SK-N-SH (cell line): Measurements from ENCODE around the gene GNA14. TPM values are rescaled to one million over a fixed set of nuclear protein-coding genes. Genes with fewer than 3 reads are reported as not detected.

Experiments
- CTCF ChIA-PET: fragments of 300-600, 350-600 bp; formaldehyde crosslinking; extraction: SDS; loops from one replicate; lab custom pipeline; 2021; lab: Yijun Ruan, JAX
- POLR2A ChIA-PET: fragments of 350-600 bp; sonication (Branson Sonifier 250); formaldehyde crosslinking; extraction: SDS; loops from one replicate; lab custom pipeline; 2020; ENCODE audit warnings: antibody characterized with exemption, inconsistent platforms; lab: Yijun Ruan, JAX
- DNase-seq: peaks from one replicate; pipeline ENCODE4 v3.0.0; 2012
- H2AFZ ChIP-seq: fragments of 200-600 bp; sonication (generic); 2 replicates; pipeline ENCODE4 v1.8.1; 2016; ENCODE audit warnings: antibody characterized with exemption, mild to moderate bottlenecking, low read depth
- H3F3A ChIP-seq: fragments of 200-600 bp; sonication (generic); replicated peaks from 2 replicates; pipeline ENCODE3; 2016; ENCODE audit warnings: antibody characterized with exemption, mild to moderate bottlenecking; ENCODE audit not compliant: insufficient read depth
- H3K27ac ChIP-seq, 2 experiments: fragments of 200-500 bp in 1 of 2; fragments of 200-600 bp in 1 of 2; sonication (Bioruptor generic) in 1 of 2; sonication (generic), shearing (Covaris generic) in 1 of 2; 2 replicates each; pipeline versions ENCODE4 v1.5.1 to v1.6.1; 2014 to 2016; ENCODE audit warnings: low read depth in 2 of 2, inconsistent platforms in 1 of 2, low read length in 1 of 2, mild to moderate bottlenecking in 1 of 2, mixed read lengths in 1 of 2
- H3K27me3 ChIP-seq: fragments of 200-600 bp; sonication (generic), shearing (Covaris generic); 2 replicates; pipeline ENCODE4 v1.6.1; 2016; ENCODE audit warnings: mixed run types; ENCODE audit not compliant: insufficient read depth
- H3K36me3 ChIP-seq, 2 experiments: fragments of 200-500 bp in 1 of 2; fragments of 200-600 bp in 1 of 2; sonication (Bioruptor generic) in 1 of 2; sonication (generic) in 1 of 2; replicated peaks in 1 of 2; 2 replicates each; pipeline versions ENCODE3 to v1.5.1; 2014 to 2016; ENCODE audit warnings: low read length in 1 of 2, mild to moderate bottlenecking in 1 of 2; ENCODE audit not compliant: insufficient read depth in 2 of 2, control insufficient read depth in 1 of 2
- H3K4me1 ChIP-seq, 2 experiments: fragments of 200-500 bp in 1 of 2; fragments of 200-600 bp in 1 of 2; sonication (Bioruptor generic) in 1 of 2; sonication (generic), shearing (Covaris generic) in 1 of 2; 2 replicates each; pipeline versions ENCODE4 v1.5.1 to v1.6.1; 2014 to 2016; ENCODE audit warnings: low read depth in 1 of 2, low read length in 1 of 2, mixed run types in 1 of 2; ENCODE audit not compliant: insufficient read depth in 2 of 2, control insufficient read depth in 1 of 2
- H3K4me2 ChIP-seq: fragments of 200-600 bp; sonication (generic), shearing (Covaris generic); 2 replicates; pipeline ENCODE4 v1.6.1; 2017; ENCODE audit warnings: mixed run types
- H3K4me3 ChIP-seq, 2 experiments: fragments of 200-500 bp in 1 of 2; fragments of 200-600 bp in 1 of 2; sonication (Bioruptor generic) in 1 of 2; sonication (generic), shearing (Covaris generic) in 1 of 2; 2 replicates each; pipeline versions ENCODE4 v1.5.1 to v1.8.1; 2014 to 2016; ENCODE audit warnings: low read depth in 2 of 2, inconsistent platforms in 1 of 2, low read length in 1 of 2, mild to moderate bottlenecking in 1 of 2, mixed read lengths in 1 of 2, moderate library complexity in 1 of 2
- H3K79me2 ChIP-seq: fragments of 200-600 bp; sonication (generic); 2 replicates; pipeline ENCODE4 v1.8.1; 2017; ENCODE audit warnings: mild to moderate bottlenecking; ENCODE audit not compliant: insufficient read depth
- H3K9ac ChIP-seq: fragments of 200-600 bp; sonication (generic); 2 replicates; pipeline ENCODE4 v1.6.1; 2017; ENCODE audit warnings: mixed run types
- H3K9me2 ChIP-seq: fragments of 200-600 bp; sonication (generic); 2 replicates; pipeline ENCODE4 v1.6.1; 2017; ENCODE audit warnings: mixed run types
- H3K9me3 ChIP-seq: fragments of 200-600 bp; sonication (generic); 2 replicates; pipeline ENCODE4 v1.6.1; 2017; ENCODE audit warnings: mixed run types, mild to moderate bottlenecking, moderate library complexity
- H4K20me1 ChIP-seq: fragments of 200-600 bp; sonication (generic); 2 replicates; pipeline ENCODE4 v1.6.1; 2017; ENCODE audit warnings: mild to moderate bottlenecking, mixed run types; ENCODE audit not compliant: insufficient read depth
- CHD2 ChIP-seq: fragments of 150-350 bp; IDR thresholded peaks from 2 replicates; pipeline ENCODE4 v1.6.1; 2018; ENCODE audit warnings: low read length; ENCODE audit not compliant: partially characterized antibody
- EP300 ChIP-seq, 2 experiments: IDR thresholded peaks; 2 replicates each; pipeline versions ENCODE4 v1.4.0 to v1.6.1; 2012; ENCODE audit warnings: borderline replicate concordance in 1 of 2, low read depth in 1 of 2, low read length in 1 of 2
- FOSL2 ChIP-seq: IDR thresholded peaks from 2 replicates; pipeline ENCODE4 v1.4.0; 2012; ENCODE audit warnings: low read depth, mild to moderate bottlenecking, moderate library complexity, borderline replicate concordance
- MEF2A ChIP-seq: IDR thresholded peaks from 2 replicates; pipeline ENCODE4 v1.4.0; 2012; ENCODE audit warnings: low read depth, borderline replicate concordance
- MXI1 ChIP-seq: IDR thresholded peaks from 2 replicates; pipeline ENCODE4 v1.6.1; 2012; ENCODE audit warnings: mild to moderate bottlenecking, low read depth, low read length, improper control_type of control experiment
- NRF1 ChIP-seq: IDR thresholded peaks from 2 replicates; pipeline ENCODE4 v1.6.1; 2012; ENCODE audit warnings: low read depth, mild to moderate bottlenecking, low read length
- PBX3 ChIP-seq: IDR thresholded peaks from 2 replicates; pipeline ENCODE4; 2012
- RAD21 ChIP-seq: IDR thresholded peaks from 2 replicates; pipeline ENCODE4 v1.6.1; 2012; ENCODE audit warnings: mild to moderate bottlenecking, low read length
- REST ChIP-seq: IDR thresholded peaks from 2 replicates; pipeline ENCODE4 v1.6.1; 2012; ENCODE audit warnings: mild to moderate bottlenecking, low read depth, low read length, moderate library complexity
- SIN3A ChIP-seq: IDR thresholded peaks from 2 replicates; pipeline ENCODE4 v1.6.1; 2012; ENCODE audit warnings: low read depth, mild to moderate bottlenecking, low read length, moderate library complexity, borderline replicate concordance
- SMC3 ChIP-seq: IDR thresholded peaks from 2 replicates; pipeline ENCODE4 v1.6.1; 2012; ENCODE audit warnings: low read depth, low read length, improper control_type of control experiment
- TAF1 ChIP-seq: IDR thresholded peaks from 2 replicates; pipeline ENCODE4 v1.6.1; 2012; ENCODE audit warnings: low read depth, mild to moderate bottlenecking, low read length, moderate library complexity, borderline replicate concordance
- TCF12 ChIP-seq: IDR thresholded peaks from 2 replicates; pipeline ENCODE4 v1.4.0; 2012
- TEAD4 ChIP-seq: IDR thresholded peaks from 2 replicates; pipeline ENCODE4 v1.4.0; 2012; ENCODE audit warnings: mild to moderate bottlenecking, borderline replicate concordance; ENCODE audit not compliant: insufficient read depth
- USF1 ChIP-seq: IDR thresholded peaks from 2 replicates; pipeline ENCODE4 v1.4.0; 2012; ENCODE audit warnings: low read depth, borderline replicate concordance
- YY1 ChIP-seq: IDR thresholded peaks from 2 replicates; pipeline ENCODE4 v1.4.0; 2012; ENCODE audit warnings: low read depth, mild to moderate bottlenecking
- WGBS: methylation state at CpG from one replicate; pipeline ENCODE4 v1.1.6; 2017; ENCODE audit warnings: low lambda C conversion rate; 5-methylcytosine and 5-hydroxymethylcytosine counted together
- polyA plus RNA-seq, 3 experiments: library from polyadenylated mRNA; depleted of rRNA; stranded (reverse); fragments of >200 nt; gene quantifications; 2 replicates each; pipeline ENCODE4 v1.2.3, GENCODE V29; 2012

Gene GNA14
- 0.15 and 0.26 TPM in 2 replicates for polyA plus RNA-seq (2012; rRNA removed)
- 0.23 and 0.26 TPM in 2 replicates for polyA plus RNA-seq (2012; cell fraction: cytosol; rRNA removed)
- polyA plus RNA-seq (2012; cell fraction: nucleus; rRNA removed): 0.33 and 0.52 TPM in 2 replicates

GRCh38 chr9:77648234-77649108 lies at the start of gene GNA14:
Gene GNA14 (minus strand): TSS chr9:77648322. CDS start chr9:77647793, 529 bp downstream.
- H4K20me1 ChIP-seq: no peaks in the 10 kb centered on the region
- ChIA-PET POLR2A (no interaction called here), CTCF (interaction anchor here (0.8 to 1.6 kb wide), 2 partner anchors 87 to 192 kb away, joined by 3 read pairs; no protein-coding TSS in a partner anchor)
- H3K9me3 ChIP-seq: no peaks in the 10 kb centered on the region
- no peak within 1 kb of the TSS for H3K4me2 ChIP-seq
- no peaks in the 10 kb centered on the region for H3K27me3 ChIP-seq
- H3K27ac ChIP-seq: no peak within 1 kb of the TSS
- DNase-seq: no peak
- H3K9ac ChIP-seq: no peak within 1 kb of the TSS
- H3K4me3 ChIP-seq: no peak within 1 kb of the TSS
- TF ChIP-seq USF1 (no peak), NRF1 (no peak), EP300 (IDR thresholded peaks at IDR 0.05; ENCODE audit: borderline replicate concordance in 1 of 2, low read depth in 1 of 2, low read length in 1 of 2) (no peak), FOSL2 (no peak), SMC3 (no peak)
- WGBS: 91% methylated on average over 43 of the region's 46 CpGs
- H2AFZ ChIP-seq: no peak within 1 kb of the TSS
- H3F3A ChIP-seq: no peaks in the 10 kb centered on the region
- H3K79me2 ChIP-seq: no peaks in the 10 kb centered on the region
- H3K36me3 ChIP-seq: no peaks in the 10 kb centered on the region
- no peaks in the 10 kb centered on the region for H3K9me2 ChIP-seq
- H3K4me1 ChIP-seq: no peaks in the 10 kb centered on the region; a peak in 1 of 4 replicates

DNA sequence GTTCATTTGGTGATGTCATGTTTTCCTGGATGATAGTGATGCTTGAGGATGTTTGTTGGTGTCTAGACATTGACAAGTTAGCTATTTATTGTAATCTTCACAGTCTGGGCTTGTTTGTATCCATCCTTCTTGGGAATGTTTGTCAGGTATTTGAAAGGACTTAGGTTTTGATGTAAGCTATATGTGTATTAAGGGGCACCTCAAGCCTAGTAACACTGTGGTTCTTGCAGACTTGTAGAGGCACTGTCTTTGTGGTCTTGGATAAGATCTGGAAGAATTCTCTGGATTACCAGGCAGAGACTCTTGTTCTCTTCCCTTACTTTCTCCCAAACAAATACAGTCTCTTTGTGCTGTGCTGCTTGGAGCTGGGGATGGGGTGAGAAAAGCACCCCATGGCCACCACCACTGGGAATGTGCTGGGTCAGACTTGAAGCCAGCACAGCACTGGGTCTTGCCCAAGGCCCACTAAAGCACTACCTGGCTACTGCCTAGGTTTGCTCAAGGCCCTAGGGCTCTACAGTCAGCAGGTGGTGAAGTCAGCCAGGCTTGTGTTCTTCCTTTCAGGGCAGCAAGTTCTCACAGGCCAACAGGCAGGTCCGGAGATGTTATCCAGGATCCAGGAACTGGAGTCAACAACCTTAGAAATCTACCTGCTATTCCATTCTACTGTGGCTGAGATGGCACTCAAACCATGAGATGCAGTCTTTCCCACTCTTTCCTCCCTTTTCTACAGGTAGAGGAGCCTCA lies 49.3 kb upstream of the GNA14 start:
- ChIA-PET POLR2A (interaction anchor here (0.6 kb wide), 1 partner anchor 32 kb away, joined by 3 read pairs; no protein-coding TSS in a partner anchor), CTCF (no interaction called here)
- DNase-seq: no peak
- Histone ChIP-seq H3K27ac (no peak overlapping the region), H3K27me3 (no peaks in the 10 kb centered on the region), H3K79me2 (no peaks in the 10 kb centered on the region), H3K9ac (no peak overlapping the region), H3K9me2 (no peaks in the 10 kb centered on the region), H3K4me1 (no peaks in the 10 kb centered on the region), H3K9me3 (no peaks in the 10 kb centered on the region), H4K20me1 (no peaks in the 10 kb centered on the region), H3K4me2 (no peak overlapping the region), H3K36me3 (no peaks in the 10 kb centered on the region), H3F3A (peaks cover 3% of the 10 kb centered on the region), H2AFZ (no peak overlapping the region), H3K4me3 (no peak overlapping the region)
- TF ChIP-seq CHD2: no peak
- no peak for TF ChIP-seq TCF12
- no peak for TF ChIP-seq TAF1
- TF ChIP-seq REST: no peak
- no peak for TF ChIP-seq PBX3
- TF ChIP-seq MEF2A: no peak
- TF ChIP-seq NRF1: no peak
- TF ChIP-seq RAD21: no peak
- no peak for TF ChIP-seq YY1
- TF ChIP-seq USF1: no peak
- TF ChIP-seq MXI1: no peak
- TF ChIP-seq SIN3A: no peak
- TF ChIP-seq FOSL2: no peak
- TF ChIP-seq TEAD4: no peak
- WGBS: no CpG with 5 or more reads among the region's 1 CpG
